Activated CD4-positive, alpha-beta memory T cell treated with anti-CD3 and anti-CD28 coated beads, Interleukin-2, amount 10 ng/mL, durations not matched to agents 7 days and 5 days (primary cell): Measurements from ENCODE around the gene OPRL1. TPM values are rescaled to one million over a fixed set of nuclear protein-coding genes. Genes with fewer than 3 reads are reported as not detected.

Source experiments
- CTCF ChIA-PET: fragments of 350-600 bp; sonication (Branson Sonifier 250); formaldehyde crosslinking; loops from one replicate; lab custom pipeline; 2021; ENCODE audit warnings: antibody characterized with exemption, inconsistent platforms; lab: Charles Lee
- POLR2A ChIA-PET: fragments of 350-600 bp; sonication (Branson Sonifier 250); formaldehyde crosslinking; loops from one replicate; lab custom pipeline; 2021; ENCODE audit warnings: antibody characterized with exemption; lab: Charles Lee
- DNase-seq: peaks from one replicate; pipeline ENCODE4 v3.0.0-alpha.2; 2020
- H3K27ac Mint-ChIP-seq: one replicate; pipeline ENCODE4 v1.8.0; 2021; ENCODE audit warnings: mild to moderate bottlenecking, mixed read lengths
- H3K27me3 Mint-ChIP-seq: one replicate; pipeline ENCODE4 v1.8.0; 2021; ENCODE audit warnings: mixed read lengths
- H3K36me3 Mint-ChIP-seq: one replicate; pipeline ENCODE4 v1.8.0; 2021; ENCODE audit warnings: low read depth, mixed read lengths
- H3K4me1 Mint-ChIP-seq: one replicate; pipeline ENCODE4 v1.8.0; 2021; ENCODE audit warnings: mixed read lengths
- H3K4me3 Mint-ChIP-seq: one replicate; pipeline ENCODE4 v1.8.0; 2021; ENCODE audit warnings: mild to moderate bottlenecking, mixed read lengths
- H3K9me3 Mint-ChIP-seq: one replicate; pipeline ENCODE4 v1.8.0; 2021; ENCODE audit warnings: mixed read lengths
- total RNA-seq, 2 experiments: library from RNA; stranded (reverse); gene quantifications; one replicate each; pipeline ENCODE4 v1.2.3, GENCODE V29; 2021

OPRL1 gene
- total RNA-seq, 2 experiments from 2014 or later = 1.2 to 1.6 TPM

- DNase-seq = no peak
- POLR2A ChIA-PET = interaction anchor here (1.1 to 7.2 kb wide), 17 partner anchors 10 to 517 kb away, joined by 3 to 83 read pairs (median 5); partner anchors contain the start of genes LKAAEAR1, OPRL1, PPDPF and PRPF6
- Mint-ChIP-seq H3K36me3 (peaks cover 11% of the 10 kb centered on the region), H3K27ac (peak overlapping the region; percentile 97), H3K4me3 (peak overlapping the region; percentile 64), H3K4me1 (peaks cover 68% of the 10 kb centered on the region), H3K9me3 (no peaks in the 10 kb centered on the region), H3K27me3 (peaks cover 1% of the 10 kb centered on the region)
- CTCF ChIA-PET = interaction anchor here (1.0 to 6.8 kb wide), 18 partner anchors 9 to 499 kb away, joined by 3 to 117 read pairs (median 6); partner anchors contain the start of genes ARFRP1, LKAAEAR1, OPRL1 and PRPF6
Measured at GRCh38 chr20:64037498-64038213, 42.2 kb upstream of the OPRL1 start.

GRCh38 chr20:64038224-64038564, 41.7 kb upstream of the OPRL1 start:
- H3K27ac Mint-ChIP-seq = no peak overlapping the region
- no peaks in the 10 kb centered on the region for H3K9me3 Mint-ChIP-seq
- no peak for DNase-seq
- H3K4me3 Mint-ChIP-seq = peak overlapping the region; percentile 68
- H3K4me1 Mint-ChIP-seq = peaks cover 68% of the 10 kb centered on the region
- ChIA-PET CTCF (interaction anchor here (0.8 to 6.8 kb wide), 29 partner anchors 9 to 518 kb away, joined by 3 to 117 read pairs (median 6); partner anchors contain the start of genes ARFRP1, LKAAEAR1, OPRL1 and PPDPF), POLR2A (interaction anchor here (1.0 to 7.2 kb wide), 17 partner anchors 12 to 518 kb away, joined by 3 to 83 read pairs (median 5); partner anchors contain the start of genes LKAAEAR1, OPRL1, PPDPF and PRPF6)
- H3K36me3 Mint-ChIP-seq = peaks cover 11% of the 10 kb centered on the region
- peaks cover 1% of the 10 kb centered on the region for H3K27me3 Mint-ChIP-seq

DNA sequence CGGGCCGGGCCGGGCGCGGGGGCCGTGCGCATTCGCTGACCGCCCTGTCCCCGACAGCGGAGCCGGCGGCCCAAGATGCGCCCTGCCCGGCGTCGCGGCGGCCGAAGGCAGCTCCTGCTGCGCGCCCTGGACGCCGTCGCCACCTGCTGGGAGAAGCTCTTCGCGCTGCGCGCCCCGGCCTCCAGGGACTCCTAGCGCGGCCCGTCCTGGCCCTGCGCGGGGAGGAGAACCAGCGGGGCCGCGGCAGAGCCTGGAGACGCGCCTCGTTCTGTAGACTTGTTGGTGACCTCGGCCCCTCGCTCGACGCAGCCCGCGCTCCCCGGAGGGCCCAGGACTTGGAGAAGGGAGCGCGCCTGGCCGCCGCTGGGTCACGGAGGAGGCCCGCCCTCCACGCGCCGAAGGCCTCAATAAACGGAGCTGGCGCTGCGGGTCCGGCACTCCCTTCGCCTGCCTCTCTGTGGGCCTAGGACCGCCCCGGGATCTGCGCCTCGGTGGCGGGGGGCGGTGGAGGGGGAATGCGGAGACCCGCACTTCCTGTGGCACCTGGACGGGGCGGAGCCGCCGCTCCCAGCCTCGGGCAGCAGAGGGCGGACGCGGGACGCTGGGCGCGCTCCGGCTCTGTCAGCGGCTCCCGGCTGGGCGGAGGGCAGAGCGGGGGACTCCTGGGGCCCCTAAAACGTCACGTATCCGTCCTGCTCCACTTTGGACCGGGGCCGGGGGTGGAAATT, 41.2 kb upstream of the OPRL1 start:
- Mint-ChIP-seq H3K36me3 (peaks cover 10% of the 10 kb centered on the region), H3K27ac (peak overlapping the region; percentile 35), H3K9me3 (no peaks in the 10 kb centered on the region), H3K4me1 (peaks cover 68% of the 10 kb centered on the region), H3K4me3 (peak overlapping the region; percentile 68), H3K27me3 (peaks cover 5% of the 10 kb centered on the region)
- CTCF ChIA-PET = interaction anchor here (0.6 to 6.8 kb wide), 32 partner anchors 8 to 518 kb away, joined by 3 to 117 read pairs (median 6); partner anchors contain the start of genes ARFRP1, LKAAEAR1, OPRL1 and PPDPF
- POLR2A ChIA-PET = interaction anchor here (1.0 to 7.2 kb wide), 20 partner anchors 12 to 518 kb away, joined by 3 to 83 read pairs (median 5); partner anchors contain the start of genes LKAAEAR1, OPRL1, PPDPF and PRPF6
- DNase-seq = peak; percentile 84

- POLR2A ChIA-PET = interaction anchor here (1.0 to 7.2 kb wide), 17 partner anchors 11 to 519 kb away, joined by 3 to 83 read pairs (median 7); partner anchors contain the start of genes LKAAEAR1, OPRL1, PPDPF and PRPF6
- Mint-ChIP-seq H3K4me3 (peak overlapping the region; percentile 68), H3K27ac (peak overlapping the region; percentile 40), H3K4me1 (peaks cover 65% of the 10 kb centered on the region), H3K27me3 (peaks cover 10% of the 10 kb centered on the region), H3K36me3 (peaks cover 2% of the 10 kb centered on the region), H3K9me3 (no peaks in the 10 kb centered on the region)
- DNase-seq = no peak
- CTCF ChIA-PET = interaction anchor here (0.6 to 6.8 kb wide), 25 partner anchors 9 to 519 kb away, joined by 3 to 117 read pairs (median 6); partner anchors contain the start of genes ARFRP1, LKAAEAR1, OPRL1 and PPDPF
Measured at GRCh38 chr20:64039293-64040160, 40.4 kb upstream of the OPRL1 start.

- Mint-ChIP-seq H3K4me1 (peaks cover 59% of the 10 kb centered on the region), H3K36me3 (peaks cover under 1% of the 10 kb centered on the region), H3K27ac (no peak overlapping the region), H3K27me3 (peaks cover 15% of the 10 kb centered on the region), H3K9me3 (no peaks in the 10 kb centered on the region), H3K4me3 (no peak overlapping the region)
- no peak for DNase-seq
- CTCF ChIA-PET = interaction anchor here (0.8 to 6.8 kb wide), 10 partner anchors 14 to 60 kb away, joined by 3 to 117 read pairs (median 6); partner anchors contain the start of genes LKAAEAR1, PRPF6, RGS19 and SAMD10
- POLR2A ChIA-PET = interaction anchor here (1.3 to 7.2 kb wide), 7 partner anchors 12 to 520 kb away, joined by 3 to 83 read pairs (median 10); partner anchors contain the start of genes PPDPF, PRPF6, SAMD10 and TPD52L2
Measured at GRCh38 chr20:64040231-64041039, 39.4 kb upstream of the OPRL1 start.

DNA sequence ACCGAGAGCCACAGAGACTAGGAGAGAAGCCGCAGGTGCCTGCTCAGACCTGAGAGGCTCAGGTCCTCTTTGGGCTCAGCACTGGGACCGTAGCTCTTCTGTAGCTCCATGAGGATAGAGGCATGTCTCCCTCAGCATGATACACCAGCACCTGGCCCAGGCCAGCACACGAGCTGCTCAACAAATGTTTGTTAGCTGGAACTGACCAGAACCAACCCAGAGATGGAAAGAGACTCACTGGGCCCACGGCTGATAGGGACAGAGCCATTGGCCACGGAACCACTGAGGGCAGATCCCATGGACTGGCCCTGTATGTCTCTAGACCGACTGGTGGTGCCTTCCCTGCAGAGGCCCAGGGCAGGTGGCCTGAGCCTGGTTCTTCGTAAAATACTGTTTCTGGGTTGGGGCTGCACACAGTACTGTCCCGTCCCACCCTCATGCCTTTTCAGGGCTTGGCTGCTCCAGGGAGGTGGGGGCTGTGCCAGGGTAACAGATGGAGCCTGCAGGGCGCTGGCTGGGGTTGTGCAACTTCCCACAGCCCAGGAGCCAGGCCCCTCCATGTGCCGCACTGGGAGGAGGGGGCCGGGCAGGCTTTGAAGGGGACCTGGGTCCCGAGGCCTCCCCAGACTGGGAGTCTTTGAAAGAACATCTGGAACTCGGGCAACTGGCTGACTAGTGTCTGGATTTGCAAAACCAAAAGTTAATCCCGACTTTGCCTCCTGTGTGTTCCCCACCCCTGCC, 38.7 kb upstream of the OPRL1 start:
- Mint-ChIP-seq H3K4me1 (peaks cover 53% of the 10 kb centered on the region), H3K27me3 (peaks cover 20% of the 10 kb centered on the region), H3K36me3 (no peaks in the 10 kb centered on the region), H3K27ac (no peak overlapping the region), H3K9me3 (no peaks in the 10 kb centered on the region), H3K4me3 (peak overlapping the region; percentile 24)
- ChIA-PET CTCF (interaction anchor here (0.8 to 6.8 kb wide), 6 partner anchors 13 to 60 kb away, joined by 3 to 117 read pairs (median 4); partner anchors contain the start of genes PRPF6, RGS19, SAMD10 and TCEA2), POLR2A (interaction anchor here (1.0 to 7.2 kb wide), 6 partner anchors 16 to 305 kb away, joined by 3 to 83 read pairs (median 4); partner anchors contain the start of genes LIME1, PRPF6, SAMD10 and UCKL1)
- no peak for DNase-seq

DNA sequence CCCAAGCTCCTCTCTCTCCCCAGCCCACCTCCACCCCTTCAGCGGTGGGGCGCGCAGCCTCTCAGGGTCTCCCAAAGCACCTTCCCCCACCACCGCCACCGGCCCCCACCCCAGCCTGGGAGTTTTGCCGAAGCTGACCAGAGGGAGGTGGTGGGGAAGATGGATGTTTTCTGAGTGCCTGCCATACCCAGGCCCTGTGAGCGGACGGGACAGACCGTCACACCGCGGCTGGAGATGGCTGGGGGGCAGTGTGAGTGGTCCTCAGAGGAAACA, 38.2 kb upstream of the OPRL1 start:
- Mint-ChIP-seq H3K27me3 (peaks cover 24% of the 10 kb centered on the region), H3K27ac (no peak overlapping the region), H3K4me1 (peaks cover 49% of the 10 kb centered on the region), H3K9me3 (no peaks in the 10 kb centered on the region), H3K36me3 (no peaks in the 10 kb centered on the region), H3K4me3 (peak overlapping the region; percentile 17)
- no peak for DNase-seq
- ChIA-PET POLR2A (interaction anchor here (1.0 to 7.2 kb wide), 5 partner anchors 16 to 306 kb away, joined by 3 to 83 read pairs (median 4); partner anchors contain the start of genes LIME1, PRPF6, SAMD10 and UCKL1), CTCF (interaction anchor here (0.8 to 6.8 kb wide), 5 partner anchors 13 to 61 kb away, joined by 3 to 117 read pairs (median 3); partner anchors contain the start of genes PRPF6, RGS19 and SAMD10)

DNA sequence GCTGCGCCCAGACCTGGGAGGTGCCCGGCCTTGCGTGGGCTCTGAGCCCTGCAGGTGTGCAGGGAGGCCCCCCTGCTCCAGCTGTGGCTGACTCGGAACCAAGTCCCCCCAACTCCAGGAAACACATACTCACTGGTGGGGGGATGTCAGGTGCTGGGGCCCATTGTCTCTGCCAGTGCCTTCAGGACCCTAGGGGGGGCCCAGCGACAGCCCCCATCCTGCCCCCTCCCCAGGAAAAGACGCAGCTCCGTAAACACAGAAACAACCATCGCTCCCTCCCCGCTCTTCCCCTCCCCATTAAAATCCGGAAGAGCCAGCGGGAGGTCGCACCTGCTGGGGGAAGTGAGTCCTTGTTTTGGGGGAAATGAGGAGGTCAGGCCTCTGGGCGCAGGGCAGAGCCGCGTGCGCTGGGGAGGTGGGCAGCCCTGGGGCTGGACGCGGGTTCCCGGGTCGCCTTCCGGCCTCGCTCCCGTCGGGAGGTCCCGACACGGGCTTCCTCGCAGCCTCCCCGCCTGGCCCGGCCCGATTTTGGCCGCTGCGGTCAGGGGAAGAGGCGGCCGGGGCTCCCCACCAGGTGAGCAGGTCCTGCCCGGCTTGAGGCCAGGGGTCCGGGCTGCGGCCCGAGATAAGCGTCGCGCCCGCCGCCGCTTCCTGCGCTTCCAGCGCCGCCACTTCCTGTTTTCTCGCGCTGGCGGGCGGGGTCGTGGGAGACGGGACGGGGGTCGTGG, 37.7 kb upstream of the OPRL1 start:
- Mint-ChIP-seq H3K9me3 (no peaks in the 10 kb centered on the region), H3K27ac (no peak overlapping the region), H3K27me3 (peaks cover 29% of the 10 kb centered on the region), H3K4me1 (peaks cover 44% of the 10 kb centered on the region), H3K36me3 (no peaks in the 10 kb centered on the region), H3K4me3 (peak overlapping the region; percentile 68)
- DNase-seq = no peak
- CTCF ChIA-PET = interaction anchor here (1.6 to 6.8 kb wide), 2 partner anchors 15 to 61 kb away, joined by 5 to 117 read pairs; partner anchors contain the start of genes PRPF6 and SAMD10
- POLR2A ChIA-PET = interaction anchor here (1.0 to 7.2 kb wide), 4 partner anchors 15 to 306 kb away, joined by 3 to 83 read pairs (median 4); partner anchors contain the start of genes LIME1, PRPF6 and SAMD10

- H3K4me3 Mint-ChIP-seq = no peak overlapping the region
- peaks cover 38% of the 10 kb centered on the region for H3K4me1 Mint-ChIP-seq
- ChIA-PET CTCF (interaction anchor here (0.6 to 1.3 kb wide), 4 partner anchors 10 to 63 kb away, joined by 3 to 4 read pairs (median 3); partner anchors contain the start of gene PRPF6), POLR2A (interaction anchor here (0.6 to 1.8 kb wide), 2 partner anchors 10 to 294 kb away, joined by 3 to 6 read pairs; no protein-coding TSS in a partner anchor)
- no peaks in the 10 kb centered on the region for H3K36me3 Mint-ChIP-seq
- peak overlapping the region; percentile 23 for H3K27ac Mint-ChIP-seq
- no peak for DNase-seq
- no peaks in the 10 kb centered on the region for H3K9me3 Mint-ChIP-seq
- peaks cover 37% of the 10 kb centered on the region for H3K27me3 Mint-ChIP-seq
Measured at GRCh38 chr20:64043768-64044167, 36.1 kb upstream of the OPRL1 start.
